SK-MEL-5 (cell line): ENCODE data around the gene SH3D19. TPM values are rescaled to one million over a fixed set of nuclear protein-coding genes. Genes with fewer than 3 reads are reported as not detected.
"Not testable (repeated sequence)": the region's sequence is repeated elsewhere in the genome, so short reads cannot be mapped to it uniquely, and the experiment has no call there.

ENCODE experiments used
- DNase-seq: peaks from one replicate; pipeline ENCODE4 v3.0.0-alpha.2; 2016; ENCODE audit warnings: low read depth, low spot score
- in situ Hi-C: cut with HindIII; loops from 2 replicates; pipeline ENCODE4 v1.10.0; 2016; ENCODE audit warnings: low sequenced_read_pairs, high pct_unique_total_duplicates, low pct_unique_long_range_greater_than_20kb
- total RNA-seq: library from RNA; depleted of rRNA; stranded (reverse); fragments of >200 nt; shearing (Covaris generic); gene quantifications from 2 replicates; pipeline ENCODE4 v1.2.3, GENCODE V29; 2014

The SH3D19 gene
- total RNA-seq, 1 experiment from 2014 or later = 16.0 TPM

- DNase-seq = no peak
- in situ Hi-C loops = no loop called here
These were observed 493 bp upstream of the SH3D19 start for GRCh38 chr4:151325949-151326246.

DNA sequence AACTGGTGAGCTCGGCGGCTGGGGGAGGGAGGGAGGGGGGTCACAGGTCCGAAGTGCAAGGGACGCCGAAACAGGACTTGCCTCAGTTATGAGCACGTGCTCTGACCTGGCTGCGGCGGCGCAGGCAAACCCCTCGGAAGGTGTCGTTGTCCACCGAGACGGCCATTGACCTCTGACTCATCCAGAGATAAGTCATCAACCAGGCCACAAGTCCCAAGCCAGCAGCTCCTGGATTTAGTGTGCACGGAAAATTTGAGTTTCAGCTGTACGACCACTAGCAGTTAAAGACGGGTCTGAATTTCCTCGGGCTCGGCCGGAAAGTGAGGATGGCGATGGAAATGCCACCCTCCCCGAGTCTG is 674 bp downstream of the SH3D19 start:
- peak; percentile 36 for DNase-seq
- in situ Hi-C loops = no loop called here

- peak; percentile 18 for DNase-seq
- in situ Hi-C loops = no loop called here
These were observed 1.2 kb downstream of the SH3D19 start for GRCh38 chr4:151324124-151324751.

DNA sequence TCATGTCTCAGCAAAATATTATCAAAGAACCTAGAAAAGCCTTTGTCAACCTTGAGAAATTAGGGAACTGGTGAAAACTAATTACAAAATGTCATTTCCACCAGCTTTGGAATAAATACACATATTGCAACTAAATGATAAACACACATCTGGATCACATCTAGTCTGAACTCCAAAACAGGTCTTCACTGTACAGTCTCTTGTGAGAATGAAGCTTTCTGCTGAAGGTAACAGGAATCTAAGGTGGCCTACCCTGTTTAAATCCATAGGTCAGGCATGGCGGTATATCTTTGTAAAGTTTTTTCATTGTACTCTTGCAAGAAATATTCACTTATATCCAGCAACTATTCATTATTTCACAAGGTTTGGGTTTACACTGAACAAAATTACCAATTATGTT is 1.7 kb downstream of the SH3D19 start:
- no peak for DNase-seq
- in situ Hi-C loops = no loop called here

DNA sequence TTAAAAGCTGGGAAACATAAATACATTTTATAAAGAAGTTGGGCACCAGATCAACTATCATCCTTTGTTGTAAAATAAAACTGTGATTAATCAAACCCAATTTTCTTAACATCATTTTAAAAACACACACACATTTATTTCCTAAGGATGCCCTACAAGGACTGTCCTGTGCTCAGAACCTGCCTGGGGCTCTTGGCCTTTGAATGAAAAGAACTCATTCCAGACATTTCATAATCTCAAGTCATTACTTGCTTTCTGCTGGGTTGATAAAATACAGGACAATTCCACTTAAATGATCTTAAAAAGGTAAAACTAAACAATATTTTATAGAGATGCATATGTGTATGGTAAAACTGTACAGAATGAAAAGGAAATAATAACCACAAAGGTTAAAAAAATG is 2.8 kb downstream of the SH3D19 start:
- DNase-seq = peak; percentile 62
- in situ Hi-C loops = no loop called here

GRCh38 chr4:151322161-151322560 is 3.2 kb downstream of the SH3D19 start:
- DNase-seq, in situ Hi-C loops: not testable (repeated sequence)

- in situ Hi-C loops = no loop called here
- no peak for DNase-seq
These were observed 3.8 kb downstream of the SH3D19 start for GRCh38 chr4:151321586-151321985.

DNA sequence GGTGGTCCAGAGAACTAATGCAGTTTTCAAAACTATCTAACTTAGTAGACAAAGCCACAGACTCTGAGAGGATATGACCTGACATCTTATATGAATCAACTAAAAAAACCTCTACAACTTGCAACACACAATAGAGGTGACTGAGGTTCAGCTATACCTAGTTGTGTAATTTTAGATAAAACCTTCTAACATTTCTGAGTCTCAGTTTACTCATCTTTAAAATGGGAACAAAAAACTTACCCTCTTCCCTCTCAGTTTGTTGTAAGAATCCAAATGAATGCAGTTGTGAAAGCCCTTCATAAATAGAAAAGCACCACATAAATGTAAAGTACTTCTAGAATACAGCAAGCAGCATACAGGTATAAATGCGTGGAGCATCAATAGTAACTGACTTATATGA is 5.9 kb downstream of the SH3D19 start:
- in situ Hi-C loops = no loop called here
- no peak for DNase-seq

- in situ Hi-C loops = no loop called here
- DNase-seq = no peak
These were observed 6.9 kb downstream of the SH3D19 start for GRCh38 chr4:151318307-151319006.

GRCh38 chr4:151316645-151317044 is 8.8 kb downstream of the SH3D19 start:
- in situ Hi-C loops = no loop called here
- DNase-seq = no peak

- no peak for DNase-seq
- in situ Hi-C loops = no loop called here
These were observed 10.1 kb downstream of the SH3D19 start for GRCh38 chr4:151315212-151315886.

- in situ Hi-C loops = no loop called here
- no peak for DNase-seq
These were observed 10.9 kb downstream of the SH3D19 start for GRCh38 chr4:151314479-151314878.

DNA sequence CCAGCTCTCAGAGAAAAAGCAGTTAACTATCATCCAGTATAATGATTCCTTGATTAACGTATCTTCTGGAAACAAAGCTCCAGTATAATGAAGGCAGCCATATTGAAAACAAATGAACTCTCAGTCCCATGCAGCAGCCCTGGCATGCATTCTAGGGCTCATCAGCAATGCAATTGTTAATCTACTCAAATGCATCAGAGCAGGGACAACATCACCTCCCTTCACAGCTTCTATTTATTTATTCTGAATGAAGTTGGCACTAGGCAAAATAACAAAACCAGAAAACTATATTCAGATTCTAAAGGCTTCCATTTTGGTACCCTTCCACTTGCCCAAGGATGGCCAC is 11.4 kb downstream of the SH3D19 start:
- DNase-seq = no peak
- in situ Hi-C loops = no loop called here

DNA sequence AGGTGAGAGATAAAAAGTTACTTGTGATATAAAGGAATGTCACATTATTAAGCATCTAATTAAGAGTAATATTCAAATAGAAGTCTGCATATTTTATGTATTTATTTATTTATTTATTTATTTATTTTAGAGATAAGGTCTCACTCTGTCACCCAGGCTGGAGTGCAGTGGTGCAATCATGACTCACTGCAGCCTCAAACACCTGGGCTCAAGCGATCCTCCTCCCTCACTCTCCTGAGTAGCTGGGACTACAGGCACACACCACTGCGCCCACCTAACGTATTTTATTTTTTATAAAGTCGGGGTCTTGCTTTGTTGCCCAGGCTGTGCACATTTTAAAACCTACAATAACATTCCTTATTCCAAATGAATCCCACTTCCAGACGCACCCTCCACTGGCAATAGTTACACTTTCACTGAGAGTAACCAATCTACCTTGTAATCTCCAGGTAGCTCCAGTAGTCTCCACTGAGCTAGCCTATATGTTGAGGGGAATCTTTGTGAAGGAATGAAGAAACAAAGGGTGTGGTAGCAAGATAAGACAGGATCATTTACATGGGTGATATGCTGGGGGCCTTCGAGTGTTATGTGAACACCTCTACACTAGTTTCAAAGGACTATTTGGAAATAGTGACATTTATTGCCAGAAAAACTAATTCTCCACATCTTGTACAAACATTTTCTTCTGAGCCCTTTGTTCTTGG is 11.9 kb downstream of the SH3D19 start:
- DNase-seq = no peak
- in situ Hi-C loops = no loop called here

GRCh38 chr4:151310124-151310728 is 15.2 kb downstream of the SH3D19 start:
- DNase-seq = no peak
- in situ Hi-C loops = no loop called here

GRCh38 chr4:151304755-151305154 is 20.6 kb downstream of the SH3D19 start:
- DNase-seq = peak; percentile 28
- in situ Hi-C loops = no loop called here

GRCh38 chr4:151304226-151304625 is 21.2 kb downstream of the SH3D19 start:
- in situ Hi-C loops = no loop called here
- DNase-seq = no peak

DNA sequence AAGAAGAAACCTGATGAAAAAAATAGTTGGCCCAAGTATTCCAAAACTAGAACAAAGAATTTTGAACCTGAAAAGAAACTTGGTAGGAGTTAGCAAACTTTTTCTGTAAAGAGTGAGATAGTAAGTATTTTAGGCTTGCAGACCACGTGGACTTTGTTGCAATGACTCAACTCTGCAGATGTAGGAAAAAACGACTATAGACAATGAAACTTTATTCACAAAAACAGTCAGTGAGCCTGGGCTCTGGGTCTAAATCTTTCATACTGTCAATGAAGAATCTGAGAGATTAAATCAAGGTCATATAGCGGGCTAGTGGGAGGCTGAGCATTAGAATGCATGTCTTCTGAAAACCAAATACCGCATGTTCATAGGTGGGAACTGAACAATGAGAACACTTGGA is 23.0 kb downstream of the SH3D19 start:
- in situ Hi-C loops = no loop called here
- DNase-seq = no peak
